Activated T-helper 1 cell treated with Interleukin-2 at 50 U/mL for 16 hours (primary cell): ENCODE results near the gene OR5D18.
"Not testable (repeated sequence)": the region's sequence is repeated elsewhere in the genome, so short reads cannot be mapped to it uniquely, and the experiment has no call there.

Source experiments
- DNase-seq: peaks from one replicate; pipeline ENCODE4 v3.0.0-alpha.2; 2020; ENCODE audit warnings: low read depth

The OR5D18 gene

DNA sequence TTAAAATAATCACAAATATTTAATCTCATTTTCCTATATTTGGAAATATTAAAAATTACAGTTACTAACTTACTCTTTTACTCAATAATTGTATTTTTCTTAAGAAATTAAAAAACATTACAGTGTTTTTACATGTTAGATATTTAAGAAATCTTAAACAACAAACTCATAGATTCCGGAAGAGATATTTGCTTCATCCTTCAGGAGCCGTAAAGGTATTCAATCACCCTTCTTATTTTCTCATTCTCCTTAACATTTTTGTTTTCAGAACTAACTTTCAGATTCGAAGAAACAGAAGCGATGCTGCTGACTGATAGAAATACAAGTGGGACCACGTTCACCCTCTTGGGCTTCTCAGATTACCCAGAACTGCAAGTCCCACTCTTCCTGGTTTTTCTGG is at the start of gene OR5D18:
TSS of gene OR5D18 (plus strand) at position 301 of the 400 bp plus-strand sequence. CDS start at position 301, 0 bp downstream.
- DNase-seq, result no peak

- DNase-seq, result no peak
Measured at GRCh38 chr11:55773138-55773537, 46.3 kb upstream of the OR5D18 start, which contains the start of gene OR5D13. Gene OR5D13, plus strand, starts transcription at chr11:55773438. Its CDS starts 0 bp downstream, at chr11:55773438.

DNA sequence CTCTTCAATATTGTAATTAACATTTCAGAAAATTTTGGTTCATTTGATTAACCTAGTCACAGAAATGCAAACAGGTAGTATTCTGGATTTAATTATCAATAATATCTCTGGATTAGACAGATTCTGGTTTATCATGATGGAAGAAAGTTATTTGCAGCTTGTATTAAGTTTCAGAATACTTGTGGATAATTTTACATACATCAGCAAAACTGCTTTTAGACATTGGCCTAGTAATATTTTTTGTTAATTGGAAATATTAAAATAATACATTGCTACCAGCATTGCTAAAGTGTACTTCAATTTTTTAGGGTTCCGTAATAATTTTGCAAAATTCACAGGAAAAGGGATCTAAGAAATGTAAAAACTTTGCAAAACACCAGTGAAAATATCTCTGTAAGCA is 27.8 kb upstream of the OR5D18 start:
- DNase-seq, result no peak

- no peak for DNase-seq
Measured at GRCh38 chr11:55793321-55793720, 26.1 kb upstream of the OR5D18 start.

GRCh38 chr11:55795256-55795655 is 24.2 kb upstream of the OR5D18 start, which contains the start of gene OR5D14:
Gene OR5D14, plus strand, starts transcription at chr11:55795556. Its CDS starts 0 bp downstream, at chr11:55795556.
- DNase-seq, result no peak

DNA sequence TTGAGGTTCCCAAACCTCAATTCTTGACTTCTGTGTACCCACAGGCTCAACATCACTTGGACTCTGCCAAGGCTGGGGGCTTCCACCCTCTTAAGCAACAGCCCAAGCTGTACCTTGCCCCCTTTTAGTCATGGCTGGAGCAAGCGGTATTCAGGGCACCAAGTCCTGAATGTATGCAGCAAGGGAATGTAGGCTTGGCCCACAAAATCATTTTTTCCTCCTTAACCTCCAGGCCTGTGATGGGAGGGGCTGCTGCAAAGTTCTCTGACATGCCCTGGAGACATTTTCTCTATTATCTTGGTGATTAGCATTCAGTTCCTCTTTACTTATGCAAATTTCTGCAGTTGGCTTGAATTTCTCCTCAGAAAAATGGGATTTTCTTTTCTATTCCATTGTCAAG is 13.2 kb upstream of the OR5D18 start:
- DNase-seq, result no peak

- no peak for DNase-seq
Measured at GRCh38 chr11:55811067-55811466, 8.4 kb upstream of the OR5D18 start, which contains the start of gene OR5L1. Gene OR5L1, plus strand, starts transcription at chr11:55811367. Its CDS starts 100 bp downstream, at chr11:55811467.

DNA sequence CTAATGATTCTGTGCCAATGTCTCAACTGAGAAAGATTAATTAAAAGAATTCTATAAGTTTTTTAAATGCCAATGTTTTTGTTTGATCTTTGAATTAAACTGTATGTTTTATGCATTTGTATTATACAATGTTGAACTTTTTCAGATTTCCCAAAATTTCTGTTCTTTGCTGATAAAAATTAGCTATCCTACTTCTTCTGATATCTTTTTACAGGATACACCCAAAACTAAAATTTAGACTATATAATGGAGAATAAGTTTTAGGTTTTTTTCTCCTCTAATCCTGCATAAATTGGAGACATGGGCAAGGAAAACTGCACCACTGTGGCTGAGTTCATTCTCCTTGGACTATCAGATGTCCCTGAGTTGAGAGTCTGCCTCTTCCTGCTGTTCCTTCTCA is 7.5 kb downstream of the OR5D18 start, which contains the start of gene OR5L2:
TSS of gene OR5L2 (plus strand) at position 301 of the 400 bp plus-strand sequence. CDS start at position 301, 0 bp downstream.
- DNase-seq, result no peak

GRCh38 chr11:55838452-55838851 is 19.0 kb downstream of the OR5D18 start, which contains the start of gene OR5D16:
Gene OR5D16, plus strand, starts transcription at chr11:55838752. Its CDS starts 0 bp downstream, at chr11:55838752.
- no peak for DNase-seq

GRCh38 chr11:55847453-55847852 is 28.0 kb downstream of the OR5D18 start:
- no peak for DNase-seq

- no peak for DNase-seq
Measured at GRCh38 chr11:55849037-55849436, 29.6 kb downstream of the OR5D18 start.

GRCh38 chr11:55852141-55852540 is 32.7 kb downstream of the OR5D18 start:
- no peak for DNase-seq

GRCh38 chr11:55854704-55855103 is 35.3 kb downstream of the OR5D18 start:
- DNase-seq, result no peak

- DNase-seq, result not testable (repeated sequence)
Measured at GRCh38 chr11:55867354-55867753, 47.9 kb downstream of the OR5D18 start.
